ENCODE measurements around the gene LARP4.
"Not testable (repeated sequence)": the region's sequence is repeated elsewhere in the genome, so short reads cannot be mapped to it uniquely, and the experiment has no call there.

The LARP4 gene

DNA sequence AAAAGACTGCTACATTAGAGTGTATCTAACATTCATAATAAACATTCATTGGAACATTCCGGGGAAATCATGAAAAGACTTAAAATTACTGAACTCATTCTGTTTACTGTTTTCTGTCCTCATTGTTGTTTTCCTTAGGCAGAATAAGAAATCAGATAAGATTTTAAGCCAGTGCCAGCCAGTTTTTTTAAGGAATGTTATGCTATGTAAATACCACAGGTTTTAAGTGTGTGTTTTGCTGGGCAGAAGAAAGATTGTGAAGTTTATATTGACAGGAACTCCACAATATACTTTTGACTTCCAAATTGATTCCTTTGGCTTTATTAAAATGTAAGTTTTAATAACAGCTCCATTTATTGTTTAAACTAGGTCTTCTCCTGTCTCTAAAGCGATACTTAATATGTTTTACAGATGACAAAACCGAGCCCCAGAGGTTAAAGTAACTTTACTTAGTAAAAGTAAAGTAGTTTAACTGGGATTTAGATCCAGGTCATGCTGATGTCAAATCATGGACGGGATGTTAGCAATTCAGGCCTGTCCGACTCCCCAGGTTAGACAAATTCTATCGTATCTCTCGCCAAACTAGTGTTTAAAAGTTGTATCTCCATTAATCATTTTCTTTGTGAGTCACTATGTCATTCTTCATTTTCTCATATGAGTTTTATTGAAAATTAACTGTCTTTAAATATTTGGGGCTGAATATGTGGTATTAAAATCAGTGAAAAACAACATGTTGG lies 1.7 kb downstream of the LARP4 start:
- no peak for DNase-seq

DNA sequence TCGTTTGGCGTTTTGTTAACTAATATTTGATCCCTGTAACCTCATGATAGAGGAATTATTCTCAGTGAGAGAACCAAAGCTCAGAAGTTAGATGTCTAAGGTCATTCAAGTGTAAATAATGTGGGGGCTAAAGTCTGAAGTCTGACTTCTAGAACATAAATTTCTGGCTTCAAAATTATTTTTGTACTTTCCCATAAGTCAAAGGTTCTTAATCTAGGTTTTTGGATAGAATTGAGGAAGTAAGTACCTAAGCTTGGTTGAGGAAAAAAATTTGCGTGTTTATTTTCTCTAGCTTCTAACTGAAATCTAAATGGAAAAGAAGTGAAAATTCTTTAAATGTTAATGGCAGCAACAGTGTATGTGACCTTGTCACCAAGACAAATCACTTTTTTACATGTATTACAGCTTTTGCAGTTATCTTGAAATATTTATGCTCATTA lies 2.3 kb downstream of the LARP4 start:
- no peak for DNase-seq

DNA sequence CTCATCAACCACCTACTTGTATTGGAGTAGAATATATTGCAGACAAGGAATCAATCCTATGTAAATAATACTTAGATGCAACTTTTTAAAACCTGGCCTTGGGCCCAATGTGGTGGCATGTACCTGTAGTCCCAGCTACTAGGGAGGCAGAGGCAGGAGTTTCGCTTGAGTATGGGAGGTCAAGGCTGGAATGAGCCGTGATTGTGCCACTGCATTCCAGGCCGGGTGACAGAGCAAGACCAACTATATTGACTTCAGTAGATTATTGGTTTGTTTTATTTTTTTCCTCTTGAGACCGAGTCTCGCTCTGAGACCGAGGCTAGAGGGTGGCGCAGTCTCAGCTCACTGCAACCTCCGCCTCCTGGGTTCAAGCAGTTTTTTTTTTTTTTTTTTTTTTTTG lies 3.6 kb downstream of the LARP4 start:
- DNase-seq = no peak

DNA sequence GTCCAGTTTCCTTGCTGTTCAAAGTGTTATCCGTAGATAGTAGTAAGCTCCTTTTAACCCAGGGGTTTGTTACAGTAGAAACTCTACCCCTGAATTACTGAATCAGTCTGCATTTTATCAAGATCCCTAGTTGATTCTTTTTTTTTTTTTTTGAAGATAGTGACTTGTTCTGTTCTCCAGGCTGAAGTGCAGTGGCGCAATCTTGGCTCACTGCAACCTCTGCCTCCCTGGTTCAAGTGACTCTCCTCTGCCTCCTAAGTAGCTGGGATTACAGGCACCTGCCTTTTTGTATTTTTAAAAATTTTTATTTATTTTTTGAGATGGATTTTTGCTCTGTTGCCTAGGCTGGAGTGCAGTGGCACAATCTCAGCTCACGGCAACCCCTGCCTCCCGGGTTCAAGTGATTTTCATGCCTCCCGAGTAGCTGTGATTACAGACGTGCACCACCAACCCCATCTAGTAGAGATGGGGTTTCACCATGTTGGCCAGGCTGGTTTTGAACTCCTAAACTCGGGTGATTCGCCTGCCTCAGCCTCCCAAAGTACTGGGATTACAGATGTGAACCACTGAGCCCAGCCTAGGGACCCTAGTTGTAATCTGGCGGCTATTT lies 10.5 kb downstream of the LARP4 start:
- DNase-seq = no peak

DNA sequence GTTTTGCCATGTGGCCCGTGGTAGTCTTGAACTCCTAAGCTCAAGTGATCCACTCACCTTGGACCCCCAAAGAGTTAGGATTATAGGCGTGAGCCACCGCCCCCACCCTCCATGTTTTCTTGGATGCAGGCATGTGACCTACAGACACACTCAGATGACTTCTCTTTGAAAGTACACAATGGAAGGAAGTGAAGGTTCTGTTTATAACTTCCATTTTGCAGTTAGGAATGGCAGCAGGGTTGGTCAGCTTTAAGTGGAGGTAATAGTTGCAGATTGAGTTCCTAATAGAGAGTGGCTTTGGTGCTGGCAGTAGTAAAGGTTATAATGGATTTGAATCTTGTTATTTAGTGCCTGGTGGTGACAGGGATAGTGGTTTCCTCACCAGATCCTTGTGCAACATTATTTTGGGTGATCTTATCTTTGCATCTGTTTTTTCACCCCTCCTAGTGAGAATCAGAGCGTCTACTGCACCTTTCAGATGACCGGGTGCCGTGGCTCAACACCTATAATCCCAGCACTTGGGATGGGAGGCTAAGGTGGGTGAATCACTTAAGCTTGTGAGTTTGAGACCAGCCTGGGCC lies 15.3 kb downstream of the LARP4 start:
- no peak for DNase-seq

DNA sequence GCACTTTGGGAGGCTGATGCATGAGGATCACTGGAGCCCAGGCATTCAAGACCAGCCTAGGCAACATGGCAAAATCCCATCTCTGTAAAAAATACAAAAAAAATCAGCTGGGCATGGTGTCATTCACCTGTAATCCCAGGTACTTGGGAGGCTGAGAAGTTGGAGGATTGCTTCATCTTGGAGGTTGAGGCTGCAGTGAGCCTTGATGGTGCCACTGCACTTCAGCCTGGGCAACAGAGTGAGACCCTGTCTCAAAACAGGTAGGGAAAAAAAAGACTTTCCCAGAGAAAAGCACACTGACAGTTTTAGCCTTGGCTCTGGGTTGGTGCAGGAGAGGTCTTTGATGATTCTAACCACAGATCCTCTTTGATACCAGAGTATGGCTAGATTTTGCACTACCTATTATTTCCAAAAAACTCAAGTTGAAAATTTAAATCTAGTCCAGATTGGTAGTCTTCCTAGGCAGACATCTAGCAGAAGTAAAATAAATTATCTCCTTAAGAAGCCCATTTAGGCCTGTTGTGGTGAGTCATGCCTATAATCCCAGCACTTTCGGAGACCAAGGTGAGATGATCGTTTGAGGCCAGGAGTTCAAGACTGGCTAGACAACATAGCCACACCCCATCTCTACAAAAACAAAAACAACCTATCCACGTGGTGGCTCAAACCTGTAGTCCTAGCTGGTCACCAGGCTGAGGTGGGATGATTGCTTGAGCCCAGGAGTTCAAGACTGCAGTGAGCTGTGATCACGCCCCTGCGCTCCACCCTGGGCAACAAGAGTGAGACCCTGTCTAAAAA lies 18.6 kb downstream of the LARP4 start:
- DNase-seq = no peak

DNA sequence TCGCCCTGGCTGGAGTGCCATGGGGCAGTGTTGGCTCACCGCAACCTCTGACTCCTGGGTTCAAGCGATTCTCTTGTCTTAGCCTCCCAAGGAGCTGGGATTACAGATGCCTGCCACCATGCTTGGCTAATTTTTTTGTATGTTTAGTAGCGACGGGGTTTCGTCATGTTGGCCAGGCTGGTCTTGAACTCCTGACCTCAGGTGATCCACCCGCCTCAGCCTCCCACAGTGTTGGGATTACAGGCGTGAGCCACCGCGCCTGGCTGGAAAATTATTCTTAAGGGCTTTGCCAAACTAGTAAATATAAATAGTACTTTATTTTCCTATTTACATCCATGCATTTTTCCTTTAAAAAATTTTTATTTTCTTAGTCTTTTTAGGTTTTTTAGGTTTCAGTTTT lies 22.2 kb downstream of the LARP4 start:
- not testable (repeated sequence) for DNase-seq

DNA sequence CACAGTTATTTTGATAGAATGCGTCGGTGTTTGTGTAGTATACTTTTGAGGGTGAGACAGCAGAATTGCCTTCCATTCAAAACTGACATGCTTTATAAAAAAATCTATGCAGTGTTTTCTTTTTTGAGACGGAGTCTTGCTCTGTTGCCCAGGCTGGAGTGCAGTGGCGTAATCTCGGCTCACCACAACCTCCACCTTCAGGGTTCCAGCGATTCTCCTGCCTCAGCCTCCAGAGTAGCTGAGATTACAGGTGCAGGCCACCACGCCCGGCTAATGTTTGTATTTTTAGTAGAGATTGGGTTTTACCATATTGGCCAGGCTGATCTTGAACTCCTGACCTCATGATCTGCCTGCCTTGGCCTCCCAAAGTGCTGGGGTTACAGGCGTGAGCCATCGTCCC lies 22.7 kb downstream of the LARP4 start:
- not testable (repeated sequence) for DNase-seq

DNA sequence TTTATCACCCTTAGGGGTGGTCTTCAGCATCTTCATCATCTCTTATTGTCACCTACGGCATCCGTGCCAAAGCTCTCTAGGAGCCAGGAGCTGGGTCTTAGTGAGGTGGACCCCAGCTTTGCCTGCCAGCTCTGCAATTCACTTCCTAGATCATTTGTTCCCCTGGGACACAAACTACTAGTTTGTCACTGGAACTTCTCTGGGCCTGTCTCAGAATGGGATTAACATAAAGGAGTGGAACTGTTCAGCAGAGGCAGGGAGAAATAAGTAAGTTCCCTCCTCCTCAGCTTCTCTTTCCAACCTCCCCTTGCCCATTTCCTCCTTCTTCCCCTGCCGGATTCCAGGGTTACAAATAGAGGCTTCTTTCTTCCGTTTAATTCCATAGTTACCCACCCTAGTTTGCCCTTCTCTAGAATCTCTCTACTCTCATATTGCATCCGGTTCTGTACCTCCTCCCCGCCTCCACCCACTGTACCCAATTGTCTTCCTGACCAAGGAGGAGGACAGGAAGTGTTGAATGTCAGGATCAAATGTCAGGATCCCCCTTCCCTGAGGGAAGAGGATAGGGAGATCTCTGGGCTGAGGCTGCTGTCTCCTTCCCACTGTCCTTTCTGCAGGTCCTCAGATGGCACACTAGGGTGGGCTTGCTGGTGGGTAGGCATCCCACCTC lies 25.0 kb downstream of the LARP4 start:
- no peak for DNase-seq

DNA sequence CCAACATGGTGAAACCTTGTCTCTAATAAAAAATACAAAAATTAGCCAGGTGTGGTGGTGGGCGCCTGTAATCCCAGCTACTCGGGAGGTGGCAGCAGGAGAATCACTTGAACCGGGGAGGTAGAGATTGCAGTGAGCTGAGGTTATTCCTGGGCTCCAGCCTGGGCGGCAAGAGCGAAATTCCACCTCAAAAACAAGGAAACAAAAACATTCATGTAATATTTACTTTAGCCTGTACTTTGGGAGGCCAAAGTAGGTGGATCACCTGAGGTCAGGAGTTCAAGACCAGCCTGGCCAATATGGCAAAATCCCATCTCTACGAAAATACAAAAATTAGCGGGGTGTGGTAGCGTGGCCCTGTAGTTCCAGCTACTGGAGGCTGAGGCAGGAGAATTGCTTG lies 31.0 kb downstream of the LARP4 start:
- not testable (repeated sequence) for DNase-seq

DNA sequence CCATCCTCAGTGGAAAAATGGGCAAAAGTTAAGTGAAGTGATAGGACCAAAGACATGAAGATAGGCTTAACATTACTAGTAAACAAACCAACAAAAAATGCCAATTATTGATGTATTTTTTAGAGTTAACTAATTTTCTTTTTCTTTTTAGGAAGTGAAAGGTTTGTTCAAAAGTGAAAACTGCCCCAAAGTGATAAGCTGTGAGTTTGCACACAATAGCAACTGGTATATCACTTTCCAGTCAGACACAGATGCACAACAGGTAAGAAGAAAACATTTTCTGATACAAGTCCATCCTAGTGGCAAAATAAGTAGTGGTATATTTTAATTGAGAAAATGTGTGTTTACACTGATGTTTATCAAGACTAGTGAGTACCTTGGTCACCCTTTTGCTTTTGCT lies 39.6 kb downstream of the LARP4 start:
- DNase-seq = no peak

DNA sequence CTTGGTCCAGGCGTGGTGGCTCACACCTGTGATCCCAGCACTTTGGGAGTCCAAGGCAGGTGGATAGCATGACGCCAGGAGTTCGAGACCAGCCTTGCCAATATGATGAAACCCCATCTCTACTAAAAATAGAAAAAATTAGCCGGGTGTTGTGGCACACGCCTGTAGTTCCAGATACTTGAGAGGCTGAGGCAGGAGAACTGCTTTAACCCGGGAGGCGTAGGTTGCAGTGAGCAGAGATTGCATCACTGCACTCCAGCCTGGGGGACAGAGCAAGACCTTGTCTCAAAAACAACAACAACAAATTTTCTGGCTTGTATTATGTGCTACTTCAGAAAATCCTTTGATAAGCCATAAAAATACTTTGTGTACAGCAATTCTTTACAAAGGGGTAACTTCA lies 41.1 kb downstream of the LARP4 start:
- DNase-seq = no peak

DNA sequence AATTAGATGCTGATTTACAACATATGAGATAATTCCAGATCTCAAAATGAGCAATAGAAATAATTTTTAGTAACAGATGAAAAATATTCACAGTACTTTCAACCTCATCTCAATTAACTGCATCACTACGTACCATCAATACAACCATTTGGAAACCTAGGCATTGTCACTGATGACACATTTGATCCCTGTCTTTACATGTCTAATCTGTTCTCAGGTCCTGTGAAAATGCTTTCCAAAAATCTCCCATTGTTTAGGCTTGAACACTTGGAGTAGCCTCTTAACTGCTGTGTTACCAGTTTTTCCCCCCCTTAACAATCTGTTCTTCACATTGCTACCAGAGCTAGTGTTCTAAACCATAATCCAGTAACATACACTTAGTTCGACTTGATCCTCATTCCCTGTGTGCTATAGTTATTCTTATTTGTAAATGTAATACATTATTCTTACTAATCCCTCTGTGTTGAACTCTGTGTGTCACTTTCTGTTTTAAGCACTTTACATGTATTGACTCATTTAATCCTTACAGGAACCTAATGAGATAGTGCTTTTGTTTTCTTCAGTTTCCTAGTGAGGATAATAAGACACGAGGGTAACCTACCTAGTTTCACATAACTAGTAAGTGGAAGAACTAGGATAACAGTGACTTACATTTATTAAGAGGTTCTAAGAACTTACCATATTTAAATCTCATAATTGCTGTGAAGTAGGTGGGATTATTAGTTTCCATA lies 41.7 kb downstream of the LARP4 start:
- no peak for DNase-seq

DNA sequence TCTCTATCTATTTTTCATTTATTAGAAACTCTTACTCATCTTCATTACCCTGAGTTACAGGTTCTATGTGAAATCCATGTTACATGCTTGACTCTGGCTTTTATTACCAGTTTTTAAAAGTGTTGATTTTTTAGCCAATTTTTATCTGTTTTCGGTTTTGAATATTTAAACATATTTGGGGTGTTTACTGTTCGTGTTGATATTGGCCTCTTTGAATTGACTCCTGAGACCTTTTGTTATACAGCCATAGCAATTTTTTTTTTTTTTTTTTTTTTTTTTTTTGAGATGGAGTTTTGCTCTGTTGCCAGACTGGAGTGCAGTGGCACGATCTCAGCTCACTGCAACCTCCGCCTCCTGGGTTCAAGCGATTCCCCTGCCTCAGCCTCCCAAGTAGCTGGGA lies 49.0 kb downstream of the LARP4 start:
- not testable (repeated sequence) for DNase-seq

DNA sequence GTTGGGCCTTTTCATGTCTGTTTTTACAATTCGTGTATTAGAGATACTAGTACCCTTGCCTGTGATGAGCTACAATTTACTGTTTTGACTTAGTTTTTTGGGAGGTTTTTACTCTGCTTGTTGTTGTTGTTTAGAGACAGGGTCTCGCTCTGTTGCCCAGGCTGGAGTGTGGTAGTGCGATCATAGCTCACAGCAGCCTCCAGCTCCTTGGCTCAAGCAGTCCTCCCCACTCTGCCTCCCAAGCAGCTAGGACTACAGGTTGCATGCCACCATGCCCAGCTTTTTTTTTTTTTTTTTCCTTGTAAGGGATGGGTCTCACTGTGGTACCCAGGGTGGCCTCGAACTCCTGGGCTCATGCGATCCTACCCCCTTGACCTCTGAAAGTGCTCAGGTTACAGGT lies 52.1 kb downstream of the LARP4 start:
- no peak for DNase-seq

DNA sequence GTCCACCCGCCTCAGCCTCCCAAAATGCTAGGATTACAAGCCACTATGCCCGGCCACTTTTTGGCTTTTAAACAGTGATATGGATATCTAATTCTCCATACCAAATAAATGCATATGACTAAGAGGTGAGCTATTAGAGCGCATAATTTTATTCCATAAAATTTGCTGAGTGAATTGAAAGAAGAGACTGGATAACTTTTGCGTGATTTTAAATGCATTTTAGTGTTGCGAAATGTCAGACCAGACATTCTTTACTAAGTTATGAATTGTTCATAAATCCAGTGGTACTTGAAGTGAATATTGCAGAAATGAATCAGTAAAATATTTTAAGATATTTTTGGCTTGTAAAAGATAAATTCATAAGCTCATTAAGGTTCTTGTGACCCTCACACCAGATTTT lies 53.2 kb downstream of the LARP4 start:
- no peak for DNase-seq

DNA sequence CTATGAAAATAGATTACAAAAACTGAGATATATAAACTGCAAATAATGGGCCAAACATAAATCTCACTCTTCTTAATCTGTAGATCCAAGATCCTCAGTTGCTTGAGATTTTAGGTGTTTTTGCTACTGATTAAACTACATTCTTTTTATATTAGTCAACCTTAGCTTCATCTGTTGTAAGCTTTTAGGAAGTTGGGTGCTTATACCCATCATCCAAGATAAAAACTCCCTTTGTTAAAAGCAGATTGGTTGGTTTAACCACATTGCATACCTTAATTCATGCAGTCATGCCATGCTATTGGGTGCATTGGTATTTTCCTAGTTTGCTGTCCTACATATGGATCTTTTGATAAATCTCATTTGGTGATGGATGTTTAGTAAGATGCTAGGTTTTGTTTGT lies 57.9 kb downstream of the LARP4 start:
- no peak for DNase-seq

DNA sequence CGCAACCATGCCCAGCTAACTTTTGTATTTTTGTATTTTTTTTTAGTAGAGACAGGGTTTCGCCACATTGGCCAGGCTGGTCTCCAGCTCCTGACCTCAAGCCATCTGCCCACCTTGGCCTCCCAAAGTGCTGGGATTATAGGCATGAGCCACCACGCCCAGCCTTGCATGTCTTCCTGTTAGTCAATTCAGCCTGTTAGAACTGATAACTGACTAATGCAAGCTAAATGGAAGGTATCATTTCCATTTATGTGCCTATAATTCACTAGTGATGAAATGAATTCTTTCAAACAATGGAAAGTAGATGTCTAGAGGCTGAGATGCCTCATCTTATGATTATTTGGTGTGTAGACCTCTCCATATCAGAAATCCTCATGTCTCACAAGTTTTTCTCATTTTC lies 66.8 kb downstream of the LARP4 start:
- no peak for DNase-seq

DNA sequence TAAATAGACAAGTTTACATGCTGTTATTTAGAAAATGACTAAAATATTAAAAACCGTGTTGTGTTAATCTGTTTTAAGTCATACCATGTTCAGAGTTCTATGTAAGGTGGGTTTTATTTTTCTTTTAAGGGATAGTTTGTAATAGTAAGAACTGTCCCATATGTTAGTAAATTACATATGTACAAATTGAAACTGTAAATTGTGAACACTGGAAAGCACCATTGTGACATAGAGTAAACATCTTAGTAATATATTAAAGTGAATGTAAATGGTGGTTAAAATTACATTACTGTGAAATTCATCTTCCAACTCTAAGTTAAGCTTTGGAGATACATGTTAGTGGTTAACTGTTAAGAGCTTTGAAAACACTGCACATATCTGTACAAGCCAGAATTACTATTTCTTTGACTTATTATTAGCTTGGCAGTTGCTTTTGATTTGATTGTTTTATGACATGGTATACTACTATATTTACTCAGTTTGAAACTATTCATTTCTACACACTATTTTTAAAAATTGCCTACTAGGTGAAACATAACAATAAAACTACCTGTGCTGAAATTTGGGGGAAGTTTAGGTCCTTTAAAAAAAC lies 76.7 kb downstream of the LARP4 start:
- DNase-seq = no peak

DNA sequence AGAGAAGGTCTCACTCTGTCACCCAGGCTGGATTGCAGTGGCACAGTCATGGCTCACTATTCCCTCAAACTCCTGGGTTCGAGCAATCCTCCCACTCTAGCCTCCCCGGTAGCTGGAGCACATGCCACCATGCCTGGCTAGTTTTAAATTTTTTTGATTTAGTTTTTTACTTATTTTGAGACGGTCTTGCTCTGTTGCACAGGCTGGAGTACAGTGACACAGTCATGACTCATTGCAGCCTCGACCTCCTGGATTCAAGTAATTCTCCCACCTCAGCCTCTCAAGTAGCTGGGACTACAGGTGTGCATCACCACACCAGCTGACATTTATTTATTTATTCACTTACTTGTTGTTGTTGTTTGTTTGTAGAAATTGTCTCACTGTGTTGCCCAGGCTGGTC lies 81.9 kb downstream of the LARP4 start:
- DNase-seq = no peak

DNA sequence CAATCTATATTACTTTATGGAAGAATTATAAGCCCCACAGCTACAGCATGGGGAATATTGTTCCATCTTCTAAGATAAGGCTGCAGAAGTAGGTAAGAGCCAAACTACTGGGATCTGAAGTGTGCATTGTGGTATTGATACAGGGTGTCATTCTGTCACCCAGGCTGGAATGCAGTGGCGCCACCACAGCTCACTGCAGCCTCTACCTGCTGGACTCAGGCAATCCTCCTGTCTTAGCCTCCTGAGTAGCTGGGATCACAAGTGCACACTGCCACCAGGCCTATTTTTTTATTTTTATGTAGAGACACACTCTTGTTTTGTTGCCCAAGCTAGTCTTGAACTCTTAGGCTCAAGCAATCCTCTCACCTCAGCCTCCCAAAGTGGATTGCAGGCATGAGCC lies 82.8 kb downstream of the LARP4 start:
- no peak for DNase-seq

DNA sequence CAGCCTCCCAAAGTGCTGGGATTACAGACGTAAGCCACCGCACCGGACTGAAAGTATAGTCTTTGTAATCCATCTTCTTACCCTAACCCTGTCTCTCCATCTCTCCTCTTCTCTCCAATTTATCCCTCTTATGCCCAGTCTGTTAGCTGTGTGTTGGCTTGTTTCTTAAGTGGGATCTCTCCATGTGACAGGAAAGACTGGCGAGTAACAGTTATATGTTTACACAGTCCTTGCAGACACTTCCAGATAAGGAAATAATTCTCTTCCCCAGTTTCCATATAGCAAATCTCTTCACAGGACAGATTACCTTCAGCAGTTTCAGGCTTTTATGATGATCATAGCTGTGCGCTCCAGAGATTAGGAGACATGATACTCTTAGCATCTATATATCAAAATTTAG lies 88.1 kb downstream of the LARP4 start:
- DNase-seq = no peak

All from NCI-H1417 treated with DMSO at 0.1 percent for 48 hours (cell line).